Measurements from ENCODE around the gene SPNS2. TPM values are rescaled to one million over a fixed set of nuclear protein-coding genes. Genes with fewer than 3 reads are reported as not detected.
A peak's percentile ranks its signal among the peaks of the same experiment; 100 is the strongest.

SPNS2 gene
- total RNA-seq, 1 donor from 2014 or later, result 79.3 TPM

GRCh38 chr17:4558347-4558971 lies 59.8 kb downstream of the SPNS2 start:
- H3K9me3 ChIP-seq, result no peaks in the 10 kb centered on the region
- intact Hi-C loops (cut with DNase I), result no loop called here
- no peak overlapping the region for H3K27ac ChIP-seq
- H3K36me3 ChIP-seq, result no peaks in the 10 kb centered on the region
- no peak overlapping the region for H3K4me3 ChIP-seq
- H3K4me1 ChIP-seq, result peaks cover 33% of the 10 kb centered on the region
- TF ChIP-seq POLR2AphosphoS5 (IDR thresholded peaks at IDR 0.05; ENCODE audit: insufficient read depth in 1 of 2, low read depth in 1 of 2) (no peak), POLR2A (IDR thresholded peaks at IDR 0.05) (no peak)
- TF ChIP-seq, protein P1, sequence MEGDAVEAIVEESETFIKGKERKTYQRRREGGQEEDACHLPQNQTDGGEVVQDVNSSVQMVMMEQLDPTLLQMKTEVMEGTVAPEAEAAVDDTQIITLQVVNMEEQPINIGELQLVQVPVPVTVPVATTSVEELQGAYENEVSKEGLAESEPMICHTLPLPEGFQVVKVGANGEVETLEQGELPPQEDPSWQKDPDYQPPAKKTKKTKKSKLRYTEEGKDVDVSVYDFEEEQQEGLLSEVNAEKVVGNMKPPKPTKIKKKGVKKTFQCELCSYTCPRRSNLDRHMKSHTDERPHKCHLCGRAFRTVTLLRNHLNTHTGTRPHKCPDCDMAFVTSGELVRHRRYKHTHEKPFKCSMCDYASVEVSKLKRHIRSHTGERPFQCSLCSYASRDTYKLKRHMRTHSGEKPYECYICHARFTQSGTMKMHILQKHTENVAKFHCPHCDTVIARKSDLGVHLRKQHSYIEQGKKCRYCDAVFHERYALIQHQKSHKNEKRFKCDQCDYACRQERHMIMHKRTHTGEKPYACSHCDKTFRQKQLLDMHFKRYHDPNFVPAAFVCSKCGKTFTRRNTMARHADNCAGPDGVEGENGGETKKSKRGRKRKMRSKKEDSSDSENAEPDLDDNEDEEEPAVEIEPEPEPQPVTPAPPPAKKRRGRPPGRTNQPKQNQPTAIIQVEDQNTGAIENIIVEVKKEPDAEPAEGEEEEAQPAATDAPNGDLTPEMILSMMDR (IDR thresholded peaks at IDR 0.05), result no peak
- H3K27me3 ChIP-seq, result no peaks in the 10 kb centered on the region
- no peak for DNase-seq (ENCODE audit: extremely low spot score in 2 of 2)

GRCh38 chr17:4559139-4559791 lies 60.6 kb downstream of the SPNS2 start:
- TF ChIP-seq, protein P1 (IDR thresholded peaks at IDR 0.05), result no peak
- TF ChIP-seq POLR2AphosphoS5 (IDR thresholded peaks at IDR 0.05; ENCODE audit: insufficient read depth in 1 of 2, low read depth in 1 of 2) (no peak), POLR2A (IDR thresholded peaks at IDR 0.05) (no peak)
- DNase-seq (ENCODE audit: extremely low spot score in 2 of 2), result no peak
- Histone ChIP-seq H3K9me3 (no peaks in the 10 kb centered on the region), H3K4me3 (peak overlapping the region in 1 of 2 donors; percentile 24), H3K27ac (no peak overlapping the region), H3K36me3 (no peaks in the 10 kb centered on the region), H3K4me1 (peaks cover 24% of the 10 kb centered on the region), H3K27me3 (no peaks in the 10 kb centered on the region)
- intact Hi-C loops (cut with DNase I), result no loop called here

DNA sequence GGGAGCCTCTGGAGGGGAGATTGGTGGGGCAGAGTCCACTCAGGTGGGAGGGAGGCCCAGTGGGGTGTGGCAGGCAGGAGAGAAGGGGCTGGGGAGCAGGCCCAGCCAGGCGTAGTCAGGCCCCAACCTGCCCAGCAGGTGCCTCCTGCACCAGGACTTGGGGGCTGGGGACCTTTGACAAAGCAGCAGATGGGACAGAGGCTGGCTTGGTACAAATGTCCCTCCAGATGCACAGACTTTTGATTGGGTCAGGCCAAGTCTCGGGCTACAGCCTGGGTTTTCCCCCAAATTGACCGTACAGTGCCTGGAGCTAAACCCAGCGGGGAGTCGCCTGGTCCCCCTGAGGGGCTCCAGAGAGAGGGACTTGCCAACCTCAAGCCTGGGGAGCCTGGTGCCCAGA lies 61.3 kb downstream of the SPNS2 start:
- TF ChIP-seq, protein P1 (IDR thresholded peaks at IDR 0.05), result no peak
- no peaks in the 10 kb centered on the region for H3K9me3 ChIP-seq
- peak overlapping the region in 1 of 2 donors; percentile 24 for H3K4me3 ChIP-seq
- H3K27ac ChIP-seq, result no peak overlapping the region
- no peak for DNase-seq (ENCODE audit: extremely low spot score in 2 of 2)
- H3K4me1 ChIP-seq, result peaks cover 17% of the 10 kb centered on the region
- intact Hi-C loops (cut with DNase I), result no loop called here
- no peaks in the 10 kb centered on the region for H3K36me3 ChIP-seq
- H3K27me3 ChIP-seq, result no peaks in the 10 kb centered on the region

GRCh38 chr17:4560421-4560820 lies 61.7 kb downstream of the SPNS2 start, which contains the start of gene GGT6:
Gene GGT6, minus strand, starts transcription at chr17:4560577. Its CDS starts 56 bp downstream, at chr17:4560521.
- Histone ChIP-seq H3K4me1 (peaks cover 20% of the 10 kb centered on the region), H3K27me3 (no peaks in the 10 kb centered on the region), H3K36me3 (no peaks in the 10 kb centered on the region), H3K4me3 (peak within 1 kb of the TSS in 1 of 2 donors; percentile 24), H3K27ac (no peak within 1 kb of the TSS), H3K9me3 (no peaks in the 10 kb centered on the region)
- DNase-seq (ENCODE audit: extremely low spot score in 2 of 2), result no peak
- intact Hi-C loops (cut with DNase I), result no loop called here
- no peak for TF ChIP-seq POLR2AphosphoS5 (IDR thresholded peaks at IDR 0.05; ENCODE audit: insufficient read depth in 1 of 2, low read depth in 1 of 2)
- TF ChIP-seq, protein P1 (IDR thresholded peaks at IDR 0.05), result no peak
- TF ChIP-seq POLR2A (IDR thresholded peaks at IDR 0.05), result no peak

DNA sequence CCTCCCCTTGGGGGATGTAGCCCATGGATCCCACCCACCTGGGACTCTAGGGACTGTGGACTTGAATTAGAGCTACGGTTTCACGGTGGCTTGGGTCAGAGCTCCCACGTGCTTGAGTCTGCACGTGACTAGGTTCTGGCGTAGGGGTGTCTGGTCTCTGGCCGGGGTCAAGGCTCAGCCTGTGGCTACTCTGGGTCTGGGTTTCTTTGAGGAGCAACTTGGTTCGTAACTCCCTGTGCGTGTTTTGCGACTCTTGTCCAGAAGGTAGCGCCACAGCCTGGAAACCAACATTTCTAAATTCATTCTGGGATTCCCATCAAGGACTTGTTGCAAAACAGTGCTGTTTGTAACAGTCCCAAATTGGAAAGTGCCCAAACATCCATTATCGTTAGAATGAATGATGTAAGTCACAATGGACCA lies 62.2 kb downstream of the SPNS2 start:
- intact Hi-C loops (cut with DNase I), result no loop called here
- Histone ChIP-seq H3K4me3 (no peak overlapping the region), H3K27ac (no peak overlapping the region), H3K4me1 (peaks cover 21% of the 10 kb centered on the region), H3K9me3 (no peaks in the 10 kb centered on the region), H3K36me3 (no peaks in the 10 kb centered on the region), H3K27me3 (no peaks in the 10 kb centered on the region)
- TF ChIP-seq POLR2AphosphoS5 (IDR thresholded peaks at IDR 0.05; ENCODE audit: insufficient read depth in 1 of 2, low read depth in 1 of 2) (no peak), POLR2A (IDR thresholded peaks at IDR 0.05) (no peak)
- TF ChIP-seq, protein P1 (IDR thresholded peaks at IDR 0.05), result no peak
- no peak for DNase-seq (ENCODE audit: extremely low spot score in 2 of 2)

Data from vagina (tissue), 2 donors.